Activated CD8-positive, alpha-beta memory T cell treated with anti-CD3 and anti-CD28 coated beads, Interleukin-2, amount 50 U/mL, for 48 hours (primary cell): ENCODE data around the gene LOXL1.

ENCODE experiments used
- DNase-seq: peaks from one replicate; pipeline ENCODE4 v3.0.0-alpha.2; 2020

The LOXL1 gene, protein sequence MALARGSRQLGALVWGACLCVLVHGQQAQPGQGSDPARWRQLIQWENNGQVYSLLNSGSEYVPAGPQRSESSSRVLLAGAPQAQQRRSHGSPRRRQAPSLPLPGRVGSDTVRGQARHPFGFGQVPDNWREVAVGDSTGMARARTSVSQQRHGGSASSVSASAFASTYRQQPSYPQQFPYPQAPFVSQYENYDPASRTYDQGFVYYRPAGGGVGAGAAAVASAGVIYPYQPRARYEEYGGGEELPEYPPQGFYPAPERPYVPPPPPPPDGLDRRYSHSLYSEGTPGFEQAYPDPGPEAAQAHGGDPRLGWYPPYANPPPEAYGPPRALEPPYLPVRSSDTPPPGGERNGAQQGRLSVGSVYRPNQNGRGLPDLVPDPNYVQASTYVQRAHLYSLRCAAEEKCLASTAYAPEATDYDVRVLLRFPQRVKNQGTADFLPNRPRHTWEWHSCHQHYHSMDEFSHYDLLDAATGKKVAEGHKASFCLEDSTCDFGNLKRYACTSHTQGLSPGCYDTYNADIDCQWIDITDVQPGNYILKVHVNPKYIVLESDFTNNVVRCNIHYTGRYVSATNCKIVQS

DNA sequence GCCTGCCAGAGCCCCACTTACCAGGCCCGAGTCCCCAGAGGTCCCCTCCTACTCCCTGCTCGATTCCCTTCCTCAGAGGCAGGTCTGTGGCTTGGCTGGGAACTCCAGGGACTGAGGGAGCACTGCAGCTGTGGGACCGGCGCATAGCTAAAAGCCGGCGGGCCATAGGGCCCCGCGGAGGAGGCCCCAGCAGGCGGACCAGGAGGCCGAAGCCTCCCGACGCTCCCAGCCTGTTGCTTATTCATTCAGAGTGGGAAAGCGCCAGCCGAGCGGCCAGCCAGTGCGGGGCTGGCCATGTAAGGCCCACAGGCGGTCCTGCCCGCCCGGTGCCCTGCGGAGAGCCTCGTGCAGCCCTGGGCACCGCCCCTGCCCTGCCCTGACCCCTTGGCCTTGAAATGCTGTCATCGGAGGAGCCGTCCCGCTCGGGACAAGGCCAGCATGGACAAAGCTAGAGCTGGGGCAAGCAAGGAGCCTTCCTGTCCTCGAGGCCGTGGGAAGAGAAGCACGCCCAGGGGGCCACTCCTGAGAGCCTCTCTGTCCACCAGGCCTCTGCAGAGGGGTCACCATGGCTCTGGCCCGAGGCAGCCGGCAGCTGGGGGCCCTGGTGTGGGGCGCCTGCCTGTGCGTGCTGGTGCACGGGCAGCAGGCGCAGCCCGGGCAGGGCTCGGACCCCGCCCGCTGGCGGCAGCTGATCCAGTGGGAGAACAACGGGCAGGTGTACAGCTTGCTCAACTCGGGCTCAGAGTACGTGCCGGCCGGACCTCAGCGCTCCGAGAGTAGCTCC lies at the start of gene LOXL1:
TSS of gene LOXL1 (plus strand) at position 244 of the 784 bp plus-strand sequence. CDS start at position 566, 322 bp downstream.
- DNase-seq, result no peak

DNA sequence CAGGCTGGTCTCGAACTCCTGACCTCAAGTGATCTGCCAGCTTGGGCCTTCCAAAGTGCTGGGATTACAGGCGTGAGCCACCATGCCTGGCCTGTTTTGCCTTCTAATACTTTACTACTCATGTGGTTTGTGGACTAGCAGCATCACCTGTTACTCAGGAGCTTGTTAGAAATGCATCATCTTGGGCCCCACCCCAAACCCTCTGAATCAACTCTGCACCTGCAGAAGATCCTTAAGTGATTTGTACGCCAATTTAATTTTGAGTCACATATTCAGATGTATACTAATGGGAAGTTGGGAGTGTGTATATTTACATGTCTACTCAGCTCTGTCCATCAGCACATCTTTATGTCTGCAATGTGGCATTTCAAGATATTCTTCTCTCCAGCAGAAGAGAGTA lies 46.8 kb upstream of the LOXL1 start:
- DNase-seq, result peak; percentile 8

DNA sequence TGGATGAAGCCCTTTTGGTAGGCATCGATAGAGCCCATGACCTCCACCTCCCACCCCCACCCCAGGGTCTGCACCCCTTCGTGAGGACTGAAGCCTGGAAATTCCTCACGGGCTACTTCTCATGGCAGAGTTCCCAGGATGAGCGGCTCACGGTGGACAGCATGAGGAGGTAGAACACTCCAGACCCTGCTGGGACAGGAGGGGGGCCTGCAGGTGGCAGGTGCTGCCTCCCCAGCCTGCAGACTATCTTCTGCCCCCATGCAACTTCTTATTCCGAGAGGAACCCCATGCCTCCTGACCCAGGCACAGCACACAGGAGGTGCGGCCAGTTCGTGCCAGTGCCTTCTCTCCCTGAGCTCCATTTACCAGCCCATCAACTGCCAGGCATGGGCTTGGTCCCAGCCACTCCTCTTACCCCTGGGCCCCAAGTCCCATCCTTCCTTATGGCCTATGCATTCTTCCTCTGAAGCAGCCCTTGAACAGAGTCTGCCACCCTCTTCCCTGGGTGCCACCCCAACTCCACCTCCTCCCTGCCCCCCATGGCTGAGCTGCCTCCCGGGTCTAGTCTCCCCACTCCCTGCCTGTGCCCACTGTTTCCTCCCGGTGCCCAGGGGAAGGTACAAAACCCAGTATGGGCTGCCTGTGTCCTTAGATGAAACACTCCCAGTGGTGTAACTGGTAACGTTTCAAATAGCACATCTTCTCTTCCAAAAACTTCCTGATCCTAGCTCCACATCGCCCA lies 44.5 kb upstream of the LOXL1 start:
- no peak for DNase-seq

DNA sequence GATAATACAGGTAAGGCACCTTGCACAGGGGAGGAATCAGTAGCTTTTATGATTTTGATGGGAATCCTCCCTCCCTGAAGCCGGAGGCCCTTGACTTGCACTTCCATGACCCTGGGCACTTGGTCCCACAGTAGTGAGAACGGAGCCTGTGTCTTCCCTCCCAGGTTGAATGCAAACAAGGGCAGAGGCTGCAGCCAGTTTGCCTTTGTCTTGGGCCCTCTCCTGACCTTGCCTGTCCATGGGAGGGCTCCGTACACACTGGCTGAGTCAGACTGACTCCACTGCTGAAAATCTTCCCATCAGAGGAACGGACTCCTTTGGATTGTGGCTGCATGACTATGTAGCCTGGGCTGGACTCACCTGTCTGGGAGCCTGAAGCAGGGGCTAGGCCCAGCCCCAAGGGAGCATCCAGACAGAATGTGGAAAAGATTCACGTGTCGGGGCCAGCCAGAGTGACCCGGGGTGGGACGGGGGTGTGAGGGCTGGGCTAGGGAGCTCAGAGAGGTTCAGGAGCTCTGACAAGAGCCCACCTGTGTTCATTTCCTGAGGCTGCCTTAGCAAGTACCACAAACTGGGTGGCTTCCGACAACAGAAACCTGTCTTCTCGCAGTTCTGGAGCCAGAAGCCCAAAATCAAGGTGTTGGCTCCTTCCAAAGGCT lies 43.4 kb upstream of the LOXL1 start:
- no peak for DNase-seq

DNA sequence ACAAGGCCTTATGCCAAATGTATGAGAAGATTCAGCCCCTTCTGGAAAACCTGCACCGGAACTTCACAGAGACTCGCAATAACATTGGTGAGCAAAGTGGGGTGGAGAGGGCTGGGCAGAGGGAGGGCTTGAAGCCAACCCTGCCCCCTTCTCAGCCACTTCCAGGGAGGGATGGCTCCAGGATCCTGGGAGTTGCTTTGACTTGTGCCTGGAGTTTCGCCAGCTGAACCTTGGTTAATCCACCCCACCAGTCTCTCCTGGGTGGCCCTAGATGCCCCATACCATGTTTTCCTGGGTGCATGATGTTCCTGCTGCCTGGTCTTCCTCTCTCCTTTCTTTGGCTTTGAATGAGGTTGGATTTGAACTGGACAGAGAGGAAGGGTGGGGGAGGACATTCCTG lies 42.1 kb upstream of the LOXL1 start:
- DNase-seq, result no peak

DNA sequence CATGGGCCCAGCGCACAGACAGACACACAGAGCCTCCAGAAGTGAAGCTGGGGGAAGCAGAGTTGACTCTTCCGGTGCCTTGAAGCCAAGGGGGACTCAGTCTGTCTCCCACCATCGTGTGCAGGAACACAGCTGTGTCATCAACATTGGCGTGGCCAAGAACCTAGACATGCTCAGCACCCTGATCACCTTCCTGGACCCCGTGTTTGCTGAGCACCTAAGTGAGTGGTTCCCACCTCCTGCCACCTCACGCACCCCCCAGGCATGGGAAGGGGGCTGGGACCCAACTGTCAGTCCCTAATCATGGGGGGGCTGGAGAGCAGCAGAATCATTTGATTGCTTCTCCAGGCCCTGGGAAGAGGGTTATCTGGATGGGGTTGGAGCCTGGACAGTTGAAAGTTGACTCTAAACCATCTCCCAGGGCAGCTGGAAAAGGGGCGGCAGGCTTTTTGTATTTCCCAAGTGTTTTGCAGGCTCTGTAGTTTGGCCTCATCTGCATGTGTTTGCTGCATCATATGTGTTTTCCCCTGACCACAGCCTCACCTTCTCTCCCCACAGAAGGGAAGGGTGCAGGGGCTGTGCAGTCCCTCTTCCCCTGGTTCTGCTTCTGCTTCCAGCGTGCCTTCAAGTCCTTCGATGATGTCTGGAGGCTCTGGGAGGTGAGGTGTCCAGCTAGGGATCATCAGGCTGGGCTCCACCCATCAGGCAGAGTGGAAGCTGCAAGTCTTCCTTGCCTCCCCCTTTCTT lies 40.1 kb upstream of the LOXL1 start:
- no peak for DNase-seq

DNA sequence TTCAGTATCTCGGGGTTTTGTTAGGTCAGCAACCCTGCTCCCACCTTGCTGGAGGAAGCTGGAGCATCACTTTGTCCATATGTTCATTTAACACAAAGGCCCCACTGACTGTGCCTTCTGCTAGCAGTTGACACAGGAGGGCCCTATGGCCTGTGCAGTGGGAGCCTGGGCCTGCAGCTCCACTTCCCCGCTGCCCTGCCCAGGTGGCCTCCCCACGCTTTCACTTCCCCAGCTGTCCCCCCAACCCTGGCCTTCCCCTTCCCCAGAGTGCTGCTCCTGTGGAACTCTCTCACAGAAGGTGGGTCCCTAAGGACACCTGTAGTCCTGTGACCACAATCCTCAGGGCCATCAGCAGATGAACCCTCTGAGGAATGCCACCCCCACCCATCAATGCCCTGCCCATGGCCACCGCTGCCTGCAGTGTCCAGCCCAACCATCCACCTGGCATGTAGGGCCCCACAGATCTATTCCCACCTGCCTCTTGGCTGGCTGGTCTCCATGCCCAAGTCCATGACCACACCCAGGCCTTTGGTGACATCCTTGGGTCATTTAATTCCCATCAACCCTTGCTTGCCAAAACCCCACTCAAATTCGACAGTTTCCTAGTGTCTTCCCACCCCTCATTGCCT lies 39.4 kb upstream of the LOXL1 start:
- no peak for DNase-seq

DNA sequence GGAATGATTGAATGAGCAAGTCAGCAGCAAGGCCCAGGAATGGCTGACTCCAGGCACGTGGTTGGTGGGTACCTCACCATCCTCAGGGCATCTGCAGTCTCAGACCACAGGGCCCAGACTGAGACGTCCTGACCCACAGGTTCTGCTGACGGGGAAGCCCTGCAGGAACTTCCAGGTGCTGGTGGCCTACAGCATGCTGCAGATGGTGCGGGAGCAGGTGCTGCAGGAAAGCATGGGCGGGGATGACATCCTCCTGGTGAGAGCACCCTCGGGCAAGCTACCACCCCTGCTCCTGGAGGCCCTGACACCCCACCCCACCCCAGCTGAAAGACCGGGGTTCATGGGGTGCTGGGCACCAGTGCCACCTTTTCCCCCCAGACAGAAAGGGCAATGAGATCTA lies 38.8 kb upstream of the LOXL1 start:
- DNase-seq, result no peak

DNA sequence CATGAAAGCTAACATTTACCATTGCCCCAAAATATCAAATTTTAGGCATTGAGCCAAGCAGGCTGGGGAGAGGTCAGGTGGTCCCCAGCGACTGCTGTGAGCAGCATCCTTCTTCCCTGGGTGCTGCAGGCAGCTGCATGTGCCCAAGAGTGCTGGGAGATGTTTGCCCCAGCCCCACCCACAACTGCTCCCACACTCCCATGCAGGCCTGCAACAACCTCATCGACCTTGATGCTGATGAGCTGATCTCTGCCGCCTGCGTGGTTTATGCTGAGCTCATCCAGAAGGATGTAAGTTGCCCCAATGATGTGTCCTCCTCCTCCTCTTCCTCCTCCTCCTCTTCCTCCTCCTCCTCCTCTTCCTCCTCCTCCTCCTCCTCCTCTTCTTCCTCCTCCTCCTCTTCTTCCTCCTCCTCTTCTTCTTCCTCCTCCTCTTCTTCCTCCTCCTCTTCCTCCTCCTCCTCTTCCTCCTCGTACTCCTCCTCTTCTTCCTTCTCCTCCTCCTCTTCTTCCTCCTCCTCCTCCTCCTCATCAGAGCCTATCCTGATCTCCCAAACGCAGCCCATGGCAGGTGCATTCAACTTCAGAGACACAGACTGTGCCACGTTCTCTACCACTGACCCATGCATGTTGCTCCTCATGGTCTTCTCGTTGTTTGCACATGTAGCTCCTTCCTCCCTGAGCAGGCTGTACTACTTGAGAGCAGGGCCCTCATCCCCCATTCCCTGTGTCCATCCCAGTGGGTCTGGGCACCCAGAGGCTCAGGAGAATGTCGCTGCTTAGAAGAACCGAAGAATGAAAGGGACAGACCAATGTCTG lies 37.8 kb upstream of the LOXL1 start:
- no peak for DNase-seq

DNA sequence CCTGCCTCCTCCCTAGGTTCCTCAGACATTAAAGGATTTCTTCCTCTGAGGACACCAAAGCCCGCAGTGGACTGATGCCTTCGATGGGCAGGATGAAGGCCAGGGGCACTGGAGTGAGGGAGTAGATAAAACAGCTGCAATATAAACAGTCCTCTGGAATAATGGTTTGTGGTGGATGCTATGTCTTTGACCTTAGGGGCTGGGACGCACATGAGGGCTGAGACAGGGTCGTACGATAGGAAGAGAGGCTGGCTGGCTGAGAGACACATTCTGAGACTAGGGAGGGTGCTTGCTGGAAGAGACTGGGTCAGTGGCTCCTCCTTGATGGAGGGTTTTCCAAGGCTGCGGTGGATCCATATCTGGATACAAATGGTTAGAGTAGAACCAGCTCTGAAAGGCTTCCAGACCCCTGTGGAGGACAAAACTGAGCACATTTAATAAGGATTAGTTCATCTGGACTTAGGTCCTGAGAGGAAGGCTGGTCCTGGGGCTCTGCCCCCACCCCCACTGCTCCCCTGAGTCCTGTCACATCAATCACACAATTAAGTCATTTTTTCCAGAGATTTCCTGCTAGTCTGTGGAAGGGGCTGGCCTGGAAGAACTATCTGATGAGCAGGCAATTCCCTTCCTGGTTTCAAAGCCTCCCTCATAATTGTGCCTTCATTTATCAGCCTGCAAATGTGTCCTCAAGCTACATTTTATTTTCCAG lies 37.1 kb upstream of the LOXL1 start:
- no peak for DNase-seq

DNA sequence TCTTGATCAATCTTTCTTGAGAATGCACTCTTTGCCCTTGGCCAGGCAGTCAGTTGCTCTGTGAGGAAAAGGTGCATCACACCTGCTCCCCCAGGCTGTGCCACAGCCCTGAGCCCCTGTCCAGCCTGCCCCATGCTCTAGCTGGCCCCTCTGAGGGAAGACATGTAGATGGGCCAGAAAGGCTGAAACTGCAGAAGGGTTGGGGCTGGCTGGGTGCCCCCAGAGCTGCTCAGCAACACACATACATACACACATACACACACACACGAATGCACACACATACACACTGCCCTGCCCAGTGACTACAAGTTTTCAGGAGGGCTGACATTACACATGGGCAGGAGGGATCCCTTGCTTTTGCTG lies 36.5 kb upstream of the LOXL1 start:
- DNase-seq, result no peak

DNA sequence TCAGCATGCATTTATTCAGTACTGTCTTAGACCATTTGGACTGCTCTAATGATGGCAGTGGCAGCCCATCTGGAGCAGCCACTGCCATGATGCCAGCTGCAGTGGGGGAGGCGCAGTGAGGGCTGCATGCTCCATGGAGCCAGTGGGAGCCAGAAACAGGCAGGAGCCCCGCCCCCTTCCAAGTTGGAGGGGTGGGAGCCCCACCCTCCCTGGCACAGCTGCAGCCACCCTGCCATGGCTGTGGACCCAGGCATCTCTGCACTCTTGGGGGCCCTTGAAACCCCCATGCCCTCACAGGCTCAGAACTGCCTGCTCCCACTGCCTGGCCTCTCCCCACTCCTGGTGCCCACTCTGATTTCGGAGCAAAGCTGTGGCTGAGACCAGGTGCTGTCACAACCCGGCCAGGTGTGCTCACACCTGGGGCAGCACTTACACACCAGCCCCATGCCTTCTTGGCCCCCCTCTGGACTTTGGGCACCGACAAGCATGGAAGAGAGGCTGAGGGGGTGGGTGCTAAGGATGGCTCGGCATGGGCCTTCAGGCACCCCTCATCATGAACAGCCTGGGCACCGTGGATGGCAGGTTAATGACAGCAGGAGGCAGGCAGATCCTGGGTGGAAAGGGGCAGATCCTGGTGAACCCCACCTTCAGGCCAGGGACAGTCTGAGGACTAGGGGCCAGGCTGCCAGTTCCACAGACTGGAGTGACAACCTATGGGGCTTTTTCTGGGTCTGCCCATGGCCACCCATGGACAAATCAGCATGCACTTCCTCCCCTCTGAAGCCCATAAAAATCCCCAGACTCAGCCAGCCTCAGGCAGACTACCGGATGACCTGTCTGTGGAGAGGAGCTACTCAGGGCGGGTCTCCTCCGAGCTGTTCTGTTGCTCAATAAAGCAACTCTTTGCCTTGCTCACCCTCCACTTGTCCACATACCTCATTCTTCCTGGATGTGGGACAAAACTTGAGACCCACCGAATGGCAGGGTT lies 34.6 kb upstream of the LOXL1 start:
- DNase-seq, result no peak

DNA sequence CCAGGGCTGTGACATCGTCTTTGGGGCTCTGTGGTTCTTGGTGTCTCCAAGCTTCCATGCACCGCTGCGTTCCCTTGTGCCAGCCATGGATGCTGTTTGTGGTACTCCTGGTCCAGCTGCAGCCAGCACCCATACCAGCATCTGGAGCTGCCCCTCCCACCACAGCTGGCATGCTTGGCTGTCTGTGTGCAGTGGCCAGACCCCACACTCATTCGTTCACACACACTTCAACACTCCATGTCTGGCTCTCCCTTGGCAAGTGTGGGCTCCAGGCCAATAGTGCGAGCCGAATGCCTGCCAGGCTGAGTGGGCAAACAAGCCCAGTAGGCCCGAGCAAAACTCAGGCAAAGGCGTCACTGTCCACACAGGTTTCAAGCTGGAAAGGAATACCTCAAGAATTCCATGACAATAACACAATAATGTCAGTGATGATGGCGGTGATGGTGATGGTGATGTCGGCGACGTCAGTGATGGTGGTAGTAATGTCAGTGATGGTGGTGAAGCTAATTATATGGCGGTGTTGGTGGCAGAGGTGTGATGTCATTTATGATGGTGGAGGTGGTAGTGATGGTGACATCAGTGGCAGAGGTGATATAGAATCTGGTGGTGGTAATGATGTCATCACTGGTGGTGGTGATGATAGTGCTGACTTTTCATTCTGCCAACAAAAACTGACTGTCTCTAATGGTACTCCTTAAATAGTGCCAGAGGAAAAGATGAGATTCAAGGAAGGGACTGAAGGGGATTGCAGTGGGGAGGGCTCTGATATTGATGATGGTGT lies 33.6 kb upstream of the LOXL1 start:
- DNase-seq, result no peak

DNA sequence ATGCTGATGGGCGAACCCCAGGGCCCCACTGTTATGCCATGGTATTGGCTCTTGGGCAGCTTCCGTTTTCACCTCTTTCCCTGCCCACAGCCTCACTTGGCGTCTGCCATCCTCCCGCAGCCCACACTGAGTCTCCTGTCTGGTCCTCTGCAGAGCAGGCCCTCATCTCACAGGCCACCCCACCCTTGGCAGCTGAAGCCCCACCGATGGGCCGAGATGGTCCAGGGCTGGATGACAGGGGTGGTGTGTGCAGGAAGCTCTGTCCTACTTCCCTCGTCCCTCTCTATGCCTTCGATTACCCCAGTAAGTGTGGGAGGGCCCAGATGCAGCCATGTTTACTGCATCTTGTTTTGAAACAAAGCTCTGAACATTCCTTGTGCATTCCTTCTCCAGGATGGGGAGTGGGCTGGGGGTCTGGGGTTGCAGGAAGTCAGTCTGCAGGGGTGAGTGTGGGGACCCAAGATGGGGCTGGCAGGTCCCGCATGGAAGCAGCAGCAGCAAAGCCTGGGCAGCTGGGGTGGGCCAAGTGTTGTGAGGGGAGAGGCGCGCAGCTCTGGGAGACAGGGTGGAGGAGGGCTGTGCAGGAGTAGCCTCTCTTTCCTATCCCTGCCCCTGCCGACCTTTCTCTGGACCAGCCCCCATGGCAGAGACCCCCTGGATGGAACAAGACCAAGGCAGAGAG lies 32.0 kb upstream of the LOXL1 start:
- DNase-seq, result no peak

DNA sequence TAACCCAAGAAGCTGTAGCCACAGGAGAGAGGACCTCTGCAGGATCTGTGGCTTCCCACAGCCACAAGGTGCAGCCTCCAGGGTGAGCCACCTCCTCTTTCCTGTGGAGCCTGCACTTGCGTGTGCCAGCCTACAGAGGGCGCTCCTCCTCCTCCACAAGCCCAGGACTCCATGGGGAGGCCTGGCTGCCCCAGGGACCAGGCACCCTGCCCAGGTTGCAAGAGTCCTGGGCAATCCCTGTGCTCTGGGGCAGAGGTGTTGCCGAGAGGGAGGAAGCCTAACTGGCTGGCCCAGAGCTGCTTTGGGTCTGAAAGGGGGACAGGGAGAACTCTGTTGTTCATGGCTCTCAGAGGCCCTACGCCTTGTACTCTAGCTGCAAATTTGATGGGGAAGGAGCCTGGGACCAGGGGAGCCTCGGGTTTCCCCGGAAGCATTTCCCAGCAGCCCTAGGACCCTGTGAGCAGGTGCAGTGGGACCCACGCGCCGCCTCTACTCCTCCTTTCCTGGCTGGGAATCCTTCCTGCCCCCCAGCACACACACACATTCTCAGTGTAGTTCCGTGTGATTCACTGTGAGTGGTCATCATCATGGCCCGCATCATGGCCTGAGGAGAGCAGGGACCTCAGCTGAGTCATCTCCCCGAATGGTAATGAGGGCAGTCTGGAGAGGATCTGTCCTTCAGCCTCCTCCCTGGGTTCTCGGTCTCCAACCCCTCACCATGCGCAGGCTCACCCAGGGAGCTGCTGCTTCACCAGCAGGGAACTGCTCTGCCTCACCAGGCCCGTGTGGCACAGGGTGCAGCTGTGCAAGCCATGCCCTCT lies 28.6 kb upstream of the LOXL1 start:
- peak; percentile 85 for DNase-seq
